GM13977 (cell line): ENCODE results near the gene C11orf58.

Source experiments
- DNase-seq: peaks from one replicate; pipeline ENCODE4 v3.0.0; 2012; ENCODE audit warnings: low spot score
- in situ Hi-C: fragments of 300-500 bp; cut with MboI; formaldehyde crosslinking; loops from one replicate; pipeline ENCODE4 v1.12.0; 2022; ENCODE audit warnings: low sequenced_read_pairs, low pct_unique_long_range_greater_than_20kb, mixed read lengths, inconsistent platforms; ENCODE audit not compliant: unreplicated experiment
- TF ChIP-seq, protein P1 (sequence below): IDR thresholded peaks from 2 replicates; pipeline ENCODE4 v1.5.1; 2012; ENCODE audit warnings: mild to moderate bottlenecking, control low read depth; ENCODE audit not compliant: insufficient read depth; ENCODE audit errors: extremely low read depth, missing control alignments

C11orf58 gene

GRCh38 chr11:16737818-16738192 lies 642 bp upstream of the C11orf58 start:
- in situ Hi-C loops: no loop called here
- TF ChIP-seq, protein P1, sequence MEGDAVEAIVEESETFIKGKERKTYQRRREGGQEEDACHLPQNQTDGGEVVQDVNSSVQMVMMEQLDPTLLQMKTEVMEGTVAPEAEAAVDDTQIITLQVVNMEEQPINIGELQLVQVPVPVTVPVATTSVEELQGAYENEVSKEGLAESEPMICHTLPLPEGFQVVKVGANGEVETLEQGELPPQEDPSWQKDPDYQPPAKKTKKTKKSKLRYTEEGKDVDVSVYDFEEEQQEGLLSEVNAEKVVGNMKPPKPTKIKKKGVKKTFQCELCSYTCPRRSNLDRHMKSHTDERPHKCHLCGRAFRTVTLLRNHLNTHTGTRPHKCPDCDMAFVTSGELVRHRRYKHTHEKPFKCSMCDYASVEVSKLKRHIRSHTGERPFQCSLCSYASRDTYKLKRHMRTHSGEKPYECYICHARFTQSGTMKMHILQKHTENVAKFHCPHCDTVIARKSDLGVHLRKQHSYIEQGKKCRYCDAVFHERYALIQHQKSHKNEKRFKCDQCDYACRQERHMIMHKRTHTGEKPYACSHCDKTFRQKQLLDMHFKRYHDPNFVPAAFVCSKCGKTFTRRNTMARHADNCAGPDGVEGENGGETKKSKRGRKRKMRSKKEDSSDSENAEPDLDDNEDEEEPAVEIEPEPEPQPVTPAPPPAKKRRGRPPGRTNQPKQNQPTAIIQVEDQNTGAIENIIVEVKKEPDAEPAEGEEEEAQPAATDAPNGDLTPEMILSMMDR: no peak
- DNase-seq: no peak

DNA sequence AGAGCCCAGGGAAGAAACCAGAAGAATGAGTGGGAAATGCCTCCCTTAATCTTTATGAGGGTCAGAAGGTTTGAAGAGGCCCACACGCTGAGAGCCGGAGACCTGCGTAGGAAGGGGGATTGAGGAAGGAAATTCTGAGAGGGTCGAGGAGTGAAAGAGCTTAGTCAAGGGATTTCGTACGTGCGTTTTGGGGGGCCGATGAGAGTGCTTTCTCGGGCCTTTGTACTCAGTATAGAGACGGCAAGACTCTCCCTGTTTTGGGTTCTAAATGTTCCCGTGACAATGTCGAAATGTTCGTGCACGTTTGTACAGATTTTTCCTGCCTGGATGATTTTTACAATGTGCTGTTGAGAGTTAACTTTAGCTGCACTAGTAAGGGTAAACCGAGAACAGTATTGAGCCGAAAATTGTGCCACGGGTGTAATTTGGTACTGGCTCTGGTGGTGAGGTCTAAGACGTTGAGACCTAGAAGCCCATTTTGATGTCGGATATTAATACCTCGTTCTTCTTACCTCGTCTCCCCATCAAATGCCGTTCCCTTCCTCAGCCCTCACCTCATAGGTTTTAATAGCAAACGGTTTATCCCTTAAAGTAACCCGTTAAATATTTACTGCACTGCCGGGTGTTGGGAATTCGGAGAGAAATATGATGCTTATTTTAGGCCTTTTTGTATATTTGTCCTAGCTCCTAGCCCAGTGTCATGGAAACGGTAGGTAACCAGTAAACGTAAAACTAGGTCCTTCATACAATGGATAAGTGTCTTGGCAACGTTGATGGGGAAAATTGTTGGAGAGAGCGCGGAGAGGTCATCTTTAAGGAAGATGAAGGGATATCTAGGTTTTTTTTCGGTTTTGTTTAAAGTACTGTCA lies 734 bp downstream of the C11orf58 start:
- in situ Hi-C loops: no loop called here
- DNase-seq: no peak

DNA sequence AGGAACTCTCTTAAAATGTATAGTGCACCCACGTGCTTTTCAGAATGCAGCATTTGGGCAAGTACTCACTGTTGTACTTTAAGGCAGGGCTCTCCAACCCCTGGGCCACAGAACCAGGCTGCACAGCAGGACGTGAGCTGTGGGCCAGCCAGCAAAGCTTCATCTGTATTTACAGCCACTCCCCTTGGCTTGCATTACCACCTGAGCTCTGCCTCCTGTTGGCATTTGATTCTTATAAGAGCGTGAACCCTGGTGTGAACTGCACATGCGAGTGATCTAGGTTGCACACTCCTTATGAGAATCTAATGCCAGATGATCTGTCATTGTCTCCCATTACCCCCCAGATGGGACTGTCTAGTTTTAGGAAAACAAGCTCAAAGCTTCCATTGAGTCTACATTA lies 3.0 kb downstream of the C11orf58 start:
- in situ Hi-C loops: no loop called here
- TF ChIP-seq, protein P1: no peak
- DNase-seq: no peak

More for the DNA sequence above, 734 bp downstream of the C11orf58 start:
- TF ChIP-seq, protein P1: no peak

DNA sequence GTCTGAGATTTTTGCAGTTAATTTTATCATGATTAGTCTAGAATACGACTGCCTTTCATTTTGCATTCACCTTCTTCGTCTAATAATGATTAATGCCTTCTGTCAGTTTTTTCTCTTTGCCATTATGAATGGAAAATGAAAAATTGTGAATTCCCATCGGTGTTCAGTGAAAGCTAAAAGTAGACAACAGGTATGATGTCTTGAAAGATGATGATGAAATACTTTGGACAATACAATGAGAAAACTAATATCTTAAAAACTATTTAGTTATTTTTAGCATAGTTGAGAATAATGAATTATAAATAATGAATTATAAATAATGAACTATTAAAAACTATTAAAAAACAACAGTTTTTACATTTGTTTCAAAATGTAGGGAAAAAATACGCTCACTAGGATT lies 5.0 kb downstream of the C11orf58 start:
- TF ChIP-seq, protein P1: no peak
- in situ Hi-C loops: no loop called here
- DNase-seq: no peak

GRCh38 chr11:16744128-16744725 lies 5.8 kb downstream of the C11orf58 start:
- no peak for DNase-seq
- in situ Hi-C loops: no loop called here
- TF ChIP-seq, protein P1: no peak

- in situ Hi-C loops: no loop called here
- TF ChIP-seq, protein P1: no peak
- no peak for DNase-seq
These were observed 7.6 kb downstream of the C11orf58 start for GRCh38 chr11:16745950-16746605.
